ENCODE data around the gene CTIF. TPM values are rescaled to one million over a fixed set of nuclear protein-coding genes. Genes with fewer than 3 reads are reported as not detected.

The CTIF gene
- total and polyA plus RNA-seq, 10 donors: 5.2 to 39.2 (median 18.5) TPM

DNA sequence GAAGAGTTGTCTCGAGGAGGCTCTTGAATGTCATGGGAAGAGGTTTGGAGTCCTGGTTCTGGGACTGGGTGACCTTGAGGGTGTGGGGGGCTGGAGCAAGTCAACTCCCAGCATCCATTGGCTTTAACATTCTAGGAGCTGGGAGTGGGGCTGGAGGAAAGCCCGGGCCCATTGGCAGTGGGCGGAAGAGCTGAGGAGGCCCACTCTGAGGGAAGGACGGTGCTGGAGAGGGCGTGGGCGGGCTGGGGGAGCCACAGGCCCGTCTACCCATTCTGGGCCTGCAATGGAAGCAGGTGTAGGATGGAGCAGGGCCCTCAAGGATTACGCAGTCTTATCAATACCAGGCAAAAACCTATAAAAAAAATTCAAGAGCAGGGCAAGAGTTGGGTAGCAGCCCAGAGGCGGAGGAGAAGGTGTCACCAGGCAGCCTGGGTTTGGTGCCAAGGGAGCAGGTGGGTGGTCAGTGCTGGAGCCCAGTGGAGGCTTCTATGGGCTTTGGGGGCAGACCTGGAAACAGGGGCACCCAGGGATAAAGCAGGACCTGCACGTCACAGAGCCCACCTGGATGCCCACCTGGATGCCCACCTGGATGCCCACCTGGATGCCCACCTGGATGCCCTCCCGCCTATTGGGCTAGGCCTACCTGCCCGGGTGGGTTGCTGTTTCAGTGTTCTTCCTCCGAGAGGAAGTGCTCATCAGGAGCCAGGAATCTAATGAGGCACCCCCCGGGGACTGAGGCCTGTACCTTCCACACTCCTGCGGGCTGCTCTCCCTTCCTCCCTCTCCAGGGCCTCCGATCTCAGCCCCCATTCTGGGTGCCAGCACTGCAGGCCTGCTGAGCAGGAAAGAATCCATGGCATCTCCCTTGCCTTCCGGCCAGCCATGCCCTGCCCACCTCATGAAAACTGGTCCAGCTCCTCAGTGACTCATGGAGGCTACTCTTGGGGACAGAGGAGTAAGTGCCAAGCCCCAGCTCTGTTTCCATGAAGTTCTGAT is 71.3 kb downstream of the CTIF start:
- WGBS, 5 donors: 87 to 92% (median 91%) methylated on average over 13 to 17 of the region's 17 CpGs
- H3K27me3 ChIP-seq (replicated peaks in 1 of 7): no peaks in the 10 kb centered on the region
- TF ChIP-seq, protein P1, sequence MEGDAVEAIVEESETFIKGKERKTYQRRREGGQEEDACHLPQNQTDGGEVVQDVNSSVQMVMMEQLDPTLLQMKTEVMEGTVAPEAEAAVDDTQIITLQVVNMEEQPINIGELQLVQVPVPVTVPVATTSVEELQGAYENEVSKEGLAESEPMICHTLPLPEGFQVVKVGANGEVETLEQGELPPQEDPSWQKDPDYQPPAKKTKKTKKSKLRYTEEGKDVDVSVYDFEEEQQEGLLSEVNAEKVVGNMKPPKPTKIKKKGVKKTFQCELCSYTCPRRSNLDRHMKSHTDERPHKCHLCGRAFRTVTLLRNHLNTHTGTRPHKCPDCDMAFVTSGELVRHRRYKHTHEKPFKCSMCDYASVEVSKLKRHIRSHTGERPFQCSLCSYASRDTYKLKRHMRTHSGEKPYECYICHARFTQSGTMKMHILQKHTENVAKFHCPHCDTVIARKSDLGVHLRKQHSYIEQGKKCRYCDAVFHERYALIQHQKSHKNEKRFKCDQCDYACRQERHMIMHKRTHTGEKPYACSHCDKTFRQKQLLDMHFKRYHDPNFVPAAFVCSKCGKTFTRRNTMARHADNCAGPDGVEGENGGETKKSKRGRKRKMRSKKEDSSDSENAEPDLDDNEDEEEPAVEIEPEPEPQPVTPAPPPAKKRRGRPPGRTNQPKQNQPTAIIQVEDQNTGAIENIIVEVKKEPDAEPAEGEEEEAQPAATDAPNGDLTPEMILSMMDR (IDR thresholded peaks at IDR 0.05 in 8 of 11, conservative IDR thresholded peaks at IDR 0.05 in 3 of 11): no peak
- TF ChIP-seq POLR2A (IDR thresholded peaks at IDR 0.05): no peak
- TF ChIP-seq POLR2AphosphoS5 (IDR thresholded peaks at IDR 0.05): no peak
- intact Hi-C loops (cut with DNase I; ENCODE audit: low total_unique reads): no loop called here
- no peaks in the 10 kb centered on the region for H3K36me3 ChIP-seq
- H3K4me1 ChIP-seq: peaks cover 0 to 10% (median 0%) of the 10 kb centered on the region in 6 donors
- DNase-seq: peak; percentile 35
- H3K4me3 ChIP-seq: no peak overlapping the region
- no peaks in the 10 kb centered on the region for H3K9me3 ChIP-seq
- H3K27ac ChIP-seq: no peak overlapping the region

DNA sequence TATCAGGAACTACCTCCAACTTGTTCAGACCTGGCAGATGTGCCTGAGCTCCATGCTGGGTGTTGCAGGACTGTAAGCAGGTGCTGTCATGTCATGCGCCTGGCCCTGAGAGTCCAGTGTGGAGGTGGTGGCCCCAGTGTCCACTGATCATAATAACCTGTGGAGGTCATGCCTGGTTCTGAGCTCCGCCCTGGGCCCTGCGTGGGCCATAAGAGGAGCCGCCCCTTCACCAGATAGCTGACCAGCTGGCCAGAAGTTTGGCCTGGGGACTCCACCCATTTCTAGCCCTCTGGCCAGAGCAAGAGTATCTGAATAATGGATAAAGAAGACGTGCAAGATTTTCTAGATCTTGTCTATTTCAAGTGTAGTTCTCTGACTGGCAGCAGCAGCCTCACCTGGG is 72.4 kb downstream of the CTIF start:
- WGBS, 5 donors: 87 to 98% (median 90%) methylated on average over 5 of the region's 5 CpGs
- no peaks in the 10 kb centered on the region for H3K36me3 ChIP-seq
- TF ChIP-seq, protein P1 (IDR thresholded peaks at IDR 0.05 in 8 of 11, conservative IDR thresholded peaks at IDR 0.05 in 3 of 11): no peak
- TF ChIP-seq POLR2AphosphoS5 (IDR thresholded peaks at IDR 0.05): no peak
- TF ChIP-seq POLR2A (IDR thresholded peaks at IDR 0.05): no peak
- intact Hi-C loops (cut with DNase I; ENCODE audit: low total_unique reads): no loop called here
- H3K9me3 ChIP-seq: no peaks in the 10 kb centered on the region
- DNase-seq: peak; percentile 51
- no peak overlapping the region for H3K27ac ChIP-seq
- peaks cover 0 to 10% (median 0%) of the 10 kb centered on the region in 6 donors for H3K4me1 ChIP-seq
- no peaks in the 10 kb centered on the region for H3K27me3 ChIP-seq (replicated peaks in 1 of 7)
- H3K4me3 ChIP-seq: no peak overlapping the region

GRCh38 chr18:48611785-48612480 is 73.1 kb downstream of the CTIF start:
- H3K9me3 ChIP-seq: no peaks in the 10 kb centered on the region
- H3K4me1 ChIP-seq: peaks cover 0 to 7% (median 0%) of the 10 kb centered on the region in 6 donors
- 70 to 90% (median 80%) methylated on average over 5 to 10 of the region's 10 CpGs for WGBS, 5 donors
- DNase-seq: peak; percentile 58
- H3K27me3 ChIP-seq (replicated peaks in 1 of 7): no peaks in the 10 kb centered on the region
- H3K36me3 ChIP-seq: no peaks in the 10 kb centered on the region
- intact Hi-C loops (cut with DNase I; ENCODE audit: low total_unique reads): no loop called here
- no peak overlapping the region for H3K27ac ChIP-seq
- no peak overlapping the region for H3K4me3 ChIP-seq
- TF ChIP-seq POLR2AphosphoS5 (IDR thresholded peaks at IDR 0.05): no peak
- TF ChIP-seq POLR2A (IDR thresholded peaks at IDR 0.05): no peak
- TF ChIP-seq, protein P1 (IDR thresholded peaks at IDR 0.05 in 8 of 11, conservative IDR thresholded peaks at IDR 0.05 in 3 of 11): no peak

- peak; percentile 59 for DNase-seq
- no peaks in the 10 kb centered on the region for H3K36me3 ChIP-seq
- intact Hi-C loops (cut with DNase I; ENCODE audit: low total_unique reads): no loop called here
- H3K4me1 ChIP-seq: peaks cover 0 to 4% (median 0%) of the 10 kb centered on the region in 6 donors
- no peak overlapping the region for H3K4me3 ChIP-seq
- no peak overlapping the region for H3K27ac ChIP-seq
- TF ChIP-seq, protein P1 (IDR thresholded peaks at IDR 0.05 in 8 of 11, conservative IDR thresholded peaks at IDR 0.05 in 3 of 11): no peak
- TF ChIP-seq POLR2AphosphoS5 (IDR thresholded peaks at IDR 0.05): no peak
- TF ChIP-seq POLR2A (IDR thresholded peaks at IDR 0.05): no peak
- no peaks in the 10 kb centered on the region for H3K27me3 ChIP-seq (replicated peaks in 1 of 7)
- whole genome bisulfite sequencing, 5 donors: 81 to 96% (median 92%) methylated on average over 6 of the region's 6 CpGs
- H3K9me3 ChIP-seq: no peaks in the 10 kb centered on the region
Observed at GRCh38 chr18:48612511-48612910, 73.7 kb downstream of the CTIF start.
